Measurements from ENCODE around the gene MGAT5B. TPM values are rescaled to one million over a fixed set of nuclear protein-coding genes. Genes with fewer than 3 reads are reported as not detected.

The MGAT5B gene
- total and polyA plus RNA-seq, 9 of the 15 experiments (the other 6 are each of a cell fraction or from before 2014, with no cell fraction given), result 0.09 to 0.43 (median 0.18) TPM; not detected in 4

GRCh38 chr17:76866774-76867577 lies 1.2 kb upstream of the MGAT5B start (continued):
- TF ChIP-seq, protein P1, sequence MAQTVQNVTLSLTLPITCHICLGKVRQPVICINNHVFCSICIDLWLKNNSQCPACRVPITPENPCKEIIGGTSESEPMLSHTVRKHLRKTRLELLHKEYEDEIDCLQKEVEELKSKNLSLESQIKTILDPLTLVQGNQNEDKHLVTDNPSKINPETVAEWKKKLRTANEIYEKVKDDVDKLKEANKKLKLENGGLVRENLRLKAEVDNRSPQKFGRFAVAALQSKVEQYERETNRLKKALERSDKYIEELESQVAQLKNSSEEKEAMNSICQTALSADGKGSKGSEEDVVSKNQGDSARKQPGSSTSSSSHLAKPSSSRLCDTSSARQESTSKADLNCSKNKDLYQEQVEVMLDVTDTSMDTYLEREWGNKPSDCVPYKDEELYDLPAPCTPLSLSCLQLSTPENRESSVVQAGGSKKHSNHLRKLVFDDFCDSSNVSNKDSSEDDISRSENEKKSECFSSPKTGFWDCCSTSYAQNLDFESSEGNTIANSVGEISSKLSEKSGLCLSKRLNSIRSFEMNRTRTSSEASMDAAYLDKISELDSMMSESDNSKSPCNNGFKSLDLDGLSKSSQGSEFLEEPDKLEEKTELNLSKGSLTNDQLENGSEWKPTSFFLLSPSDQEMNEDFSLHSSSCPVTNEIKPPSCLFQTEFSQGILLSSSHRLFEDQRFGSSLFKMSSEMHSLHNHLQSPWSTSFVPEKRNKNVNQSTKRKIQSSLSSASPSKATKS (CRISPR knock-in tag; IDR thresholded peaks at IDR 0.05), result no peak
- TF ChIP-seq ARID1B (IDR thresholded peaks at IDR 0.05) (peak; percentile 42), KLF10 (CRISPR knock-in tag; IDR thresholded peaks at IDR 0.05) (no peak), NCOA1 (IDR thresholded peaks at IDR 0.05; ENCODE audit: low read depth) (no peak), KAT2B (IDR thresholded peaks at IDR 0.05; ENCODE audit: low read depth, low read length) (no peak), ZFP36 (IDR thresholded peaks at IDR 0.05; ENCODE audit: low read depth, low read length, partially characterized antibody) (no peak), NFIC (IDR thresholded peaks at IDR 0.05) (peak; percentile 64), PHB2 (IDR thresholded peaks at IDR 0.05; ENCODE audit: low read depth) (no peak), SMARCE1 (IDR thresholded peaks at IDR 0.05) (peak; percentile 51; the same call in 1 of the 2 replicates), TOE1 (IDR thresholded peaks at IDR 0.05; ENCODE audit: borderline replicate concordance) (no peak), TOE1 (CRISPR knock-in tag; IDR thresholded peaks at IDR 0.05; ENCODE audit: borderline replicate concordance, low read depth) (no peak), PRPF4 (IDR thresholded peaks at IDR 0.05; ENCODE audit: insufficient read depth, low read depth, low read length, poor library complexity, severe bottlenecking) (no peak), POLR3A (IDR thresholded peaks at IDR 0.05; ENCODE audit: borderline replicate concordance, extremely low read depth, insufficient read depth, insufficient read length) (no peak), NUFIP1 (IDR thresholded peaks at IDR 0.05; ENCODE audit: partially characterized antibody) (no peak), SMARCA4 (IDR thresholded peaks at IDR 0.05) (0 out of 2 replicates have a peak, but pooled peaks have one; percentile 22), ZNF212 (CRISPR knock-in tag; IDR thresholded peaks at IDR 0.05) (no peak), KLF13 (tag; IDR thresholded peaks at IDR 0.05; ENCODE audit: borderline replicate concordance, low read depth) (no peak), CHAMP1 (IDR thresholded peaks at IDR 0.05) (no peak), PCBP1 (IDR thresholded peaks at IDR 0.05; ENCODE audit: low read depth, low read length, poor library complexity, severe bottlenecking) (no peak)
- TF ChIP-seq, protein P2, sequence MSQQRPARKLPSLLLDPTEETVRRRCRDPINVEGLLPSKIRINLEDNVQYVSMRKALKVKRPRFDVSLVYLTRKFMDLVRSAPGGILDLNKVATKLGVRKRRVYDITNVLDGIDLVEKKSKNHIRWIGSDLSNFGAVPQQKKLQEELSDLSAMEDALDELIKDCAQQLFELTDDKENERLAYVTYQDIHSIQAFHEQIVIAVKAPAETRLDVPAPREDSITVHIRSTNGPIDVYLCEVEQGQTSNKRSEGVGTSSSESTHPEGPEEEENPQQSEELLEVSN (IDR thresholded peaks at IDR 0.05; ENCODE audit: borderline replicate concordance in 1 of 2, extremely low read depth in 1 of 2, insufficient read depth in 1 of 2, insufficient read length in 1 of 2, low read depth in 1 of 2, low read length in 1 of 2, poor library complexity in 1 of 2, severe bottlenecking in 1 of 2), result no peak
- TF ChIP-seq, protein P3, sequence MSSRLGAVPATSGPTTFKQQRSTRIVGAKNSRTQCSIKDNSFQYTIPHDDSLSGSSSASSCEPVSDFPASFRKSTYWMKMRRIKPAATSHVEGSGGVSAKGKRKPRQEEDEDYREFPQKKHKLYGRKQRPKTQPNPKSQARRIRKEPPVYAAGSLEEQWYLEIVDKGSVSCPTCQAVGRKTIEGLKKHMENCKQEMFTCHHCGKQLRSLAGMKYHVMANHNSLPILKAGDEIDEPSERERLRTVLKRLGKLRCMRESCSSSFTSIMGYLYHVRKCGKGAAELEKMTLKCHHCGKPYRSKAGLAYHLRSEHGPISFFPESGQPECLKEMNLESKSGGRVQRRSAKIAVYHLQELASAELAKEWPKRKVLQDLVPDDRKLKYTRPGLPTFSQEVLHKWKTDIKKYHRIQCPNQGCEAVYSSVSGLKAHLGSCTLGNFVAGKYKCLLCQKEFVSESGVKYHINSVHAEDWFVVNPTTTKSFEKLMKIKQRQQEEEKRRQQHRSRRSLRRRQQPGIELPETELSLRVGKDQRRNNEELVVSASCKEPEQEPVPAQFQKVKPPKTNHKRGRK (tag; IDR thresholded peaks at IDR 0.05), result no peak
